NCI-H1105 (cell line): ENCODE results near the gene PCDHGA1.

ENCODE experiments used
- DNase-seq: peaks from one replicate; lab custom pipeline; 2025; lab: John Stamatoyannopoulos, UW

PCDHGA1 gene

GRCh38 chr5:141490771-141491170 lies 160.5 kb downstream of the PCDHGA1 start:
- DNase-seq, result no peak

GRCh38 chr5:141491323-141492167 lies 161.2 kb downstream of the PCDHGA1 start:
- no peak for DNase-seq

- no peak for DNase-seq
Measured at GRCh38 chr5:141492168-141492885, 162.0 kb downstream of the PCDHGA1 start.

GRCh38 chr5:141493500-141494422 lies 163.4 kb downstream of the PCDHGA1 start:
- DNase-seq, result no peak

GRCh38 chr5:141494761-141495452 lies 164.6 kb downstream of the PCDHGA1 start:
- no peak for DNase-seq

GRCh38 chr5:141495453-141495811 lies 165.1 kb downstream of the PCDHGA1 start:
- no peak for DNase-seq

GRCh38 chr5:141496038-141496437 lies 165.7 kb downstream of the PCDHGA1 start:
- no peak for DNase-seq

- no peak for DNase-seq
Measured at GRCh38 chr5:141501761-141502160, 171.4 kb downstream of the PCDHGA1 start.

- DNase-seq, result no peak
Measured at GRCh38 chr5:141503681-141504080, 173.4 kb downstream of the PCDHGA1 start.

- DNase-seq, result no peak
Measured at GRCh38 chr5:141504216-141504615, 173.9 kb downstream of the PCDHGA1 start.

GRCh38 chr5:141506381-141507155 lies 176.3 kb downstream of the PCDHGA1 start:
- DNase-seq, result no peak

- no peak for DNase-seq
Measured at GRCh38 chr5:141507387-141508091, 177.2 kb downstream of the PCDHGA1 start.

GRCh38 chr5:141508440-141508797 lies 178.1 kb downstream of the PCDHGA1 start:
- DNase-seq, result no peak

GRCh38 chr5:141508798-141509611 lies 178.7 kb downstream of the PCDHGA1 start:
- DNase-seq, result peak; percentile 14

- no peak for DNase-seq
Measured at GRCh38 chr5:141510160-141510559, 179.8 kb downstream of the PCDHGA1 start.

GRCh38 chr5:141510850-141511601 lies 180.7 kb downstream of the PCDHGA1 start:
- DNase-seq, result no peak

GRCh38 chr5:141511771-141512325 lies 181.5 kb downstream of the PCDHGA1 start:
- no peak for DNase-seq

- peak; percentile 52 for DNase-seq
Measured at GRCh38 chr5:141512390-141512910, 182.1 kb downstream of the PCDHGA1 start.
